ENCODE data around the gene SH3PXD2B.
"Not testable (repeated sequence)": the region's sequence is repeated elsewhere in the genome, so short reads cannot be mapped to it uniquely, and the experiment has no call there.

The SH3PXD2B gene

DNA sequence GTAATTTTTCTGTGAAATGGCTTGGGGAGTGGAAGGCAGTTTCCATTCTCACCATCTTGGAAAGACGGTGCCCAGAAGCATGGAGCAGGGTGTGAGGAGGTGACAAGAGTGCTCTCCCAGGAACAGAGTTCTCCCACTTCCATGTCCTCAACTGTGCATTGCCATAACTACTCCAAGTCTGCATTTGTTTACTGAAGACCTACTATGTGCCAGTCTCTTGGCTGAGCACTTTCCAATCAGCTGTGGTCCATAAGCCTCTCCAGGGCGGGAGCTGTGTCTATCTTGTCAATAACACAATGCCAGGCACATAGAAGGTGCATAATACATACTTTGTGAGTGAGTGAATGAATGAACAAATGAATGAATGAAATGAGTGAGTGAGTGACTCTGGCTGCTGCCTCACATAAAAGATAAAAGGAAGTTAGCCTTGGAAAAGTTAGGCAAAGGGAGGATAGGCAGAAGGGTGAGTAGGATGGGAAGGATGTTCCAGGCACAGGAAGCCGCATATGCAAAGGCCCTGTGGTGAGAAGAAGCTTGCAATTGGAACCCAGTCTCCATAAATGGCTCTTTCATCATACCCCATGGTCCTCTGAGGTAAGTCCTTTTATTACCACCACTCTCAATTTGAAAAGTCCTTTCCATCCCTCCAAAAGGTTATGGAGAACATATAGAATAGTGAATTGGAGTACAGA lies 31.3 kb upstream of the SH3PXD2B start:
- no peak for DNase-seq

DNA sequence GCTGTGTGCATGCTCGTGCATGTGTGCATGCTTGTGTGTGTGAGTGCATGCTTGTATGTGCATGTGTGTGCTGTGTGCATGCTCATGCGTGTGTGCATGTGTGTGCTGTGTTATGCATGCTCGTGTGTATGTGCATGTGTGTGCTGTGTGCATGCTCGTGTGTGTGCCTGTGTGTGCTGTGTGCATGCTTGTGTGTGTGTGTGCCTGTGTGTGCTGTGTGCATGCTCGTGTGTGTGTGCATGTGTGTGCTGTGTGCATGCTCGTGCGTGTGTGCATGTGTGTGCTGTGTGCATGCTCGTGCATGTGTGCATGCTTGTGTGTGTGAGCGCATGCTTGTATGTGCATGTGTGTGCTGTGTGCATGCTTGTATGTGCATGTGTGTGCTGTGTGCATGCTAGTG lies 30.3 kb upstream of the SH3PXD2B start:
- DNase-seq = no peak

DNA sequence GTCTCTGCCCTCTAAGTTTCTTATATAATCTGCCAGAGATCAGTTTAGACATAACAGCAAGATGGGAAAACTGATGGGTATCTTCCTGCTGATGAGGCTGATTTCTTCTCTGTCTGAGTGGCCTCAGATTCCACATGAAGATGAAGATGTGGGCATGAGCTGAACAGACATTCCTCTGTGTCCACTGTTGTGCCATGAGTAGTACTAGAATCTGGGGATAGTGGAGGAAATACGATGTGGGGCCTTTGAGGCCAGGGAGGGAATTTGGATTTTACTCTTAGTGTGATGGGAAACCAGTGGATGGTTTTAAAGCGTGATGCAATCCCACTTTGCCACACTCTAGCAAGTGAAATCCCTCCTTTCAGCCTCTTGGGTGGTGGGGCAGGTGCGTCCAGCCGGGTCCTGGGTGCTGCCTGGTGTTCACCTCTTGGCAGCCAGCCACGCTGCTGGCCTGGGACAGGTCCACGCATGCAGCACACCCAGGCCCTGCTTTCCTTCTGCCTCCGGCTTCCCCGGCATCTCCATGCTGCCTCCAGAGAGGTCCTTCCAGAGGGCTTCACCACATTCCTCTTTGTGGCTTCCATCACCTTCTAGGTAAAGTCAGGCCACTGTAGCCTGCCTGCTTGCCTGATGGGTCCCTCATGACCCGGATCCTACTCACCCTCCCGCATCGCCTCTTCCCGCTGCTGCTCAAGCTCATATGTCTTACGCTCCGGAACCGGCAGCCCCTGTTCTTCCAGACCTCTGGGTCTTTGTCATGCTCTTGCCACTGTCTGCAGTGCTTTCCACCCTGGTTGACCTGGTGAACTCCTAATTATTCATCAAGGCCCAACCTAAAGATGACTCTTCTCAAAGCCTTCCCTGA lies 28.1 kb upstream of the SH3PXD2B start:
- no peak for DNase-seq

DNA sequence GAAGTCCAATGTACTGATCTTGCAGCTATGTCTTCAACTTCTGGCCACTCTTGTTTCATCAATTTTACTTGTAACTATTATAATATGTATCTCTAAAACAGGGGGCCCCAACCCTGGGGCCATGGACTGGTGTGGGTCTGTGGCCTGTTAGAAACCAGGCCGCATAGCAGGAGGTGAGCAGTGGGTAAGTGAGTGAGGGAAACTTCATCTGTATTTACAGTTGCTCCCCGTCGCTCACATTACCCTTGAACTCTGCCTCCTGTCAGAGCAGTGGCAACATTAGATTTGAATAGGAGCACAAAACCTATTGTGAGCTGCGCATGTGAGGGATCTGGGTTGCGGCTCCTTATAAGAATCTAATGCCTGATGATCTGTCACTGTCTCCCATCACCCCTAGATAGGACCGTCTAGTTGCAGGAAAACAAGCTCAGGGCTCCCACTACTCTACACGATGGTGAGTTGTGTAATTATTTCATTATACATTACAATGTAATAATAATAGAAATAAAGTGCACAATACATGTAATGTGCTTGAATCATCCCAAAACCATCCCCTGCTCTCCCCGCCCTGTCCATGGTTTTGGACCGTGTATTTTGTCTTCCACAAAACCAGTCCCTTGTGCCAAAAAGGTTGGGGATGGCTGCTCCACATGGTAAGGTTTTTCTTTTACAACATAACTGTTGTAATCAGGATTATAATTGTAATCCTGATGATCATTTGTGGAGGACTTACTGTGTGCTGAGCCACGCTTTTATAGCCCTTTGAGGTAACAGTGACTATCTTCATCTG lies 26.9 kb upstream of the SH3PXD2B start:
- DNase-seq = no peak

DNA sequence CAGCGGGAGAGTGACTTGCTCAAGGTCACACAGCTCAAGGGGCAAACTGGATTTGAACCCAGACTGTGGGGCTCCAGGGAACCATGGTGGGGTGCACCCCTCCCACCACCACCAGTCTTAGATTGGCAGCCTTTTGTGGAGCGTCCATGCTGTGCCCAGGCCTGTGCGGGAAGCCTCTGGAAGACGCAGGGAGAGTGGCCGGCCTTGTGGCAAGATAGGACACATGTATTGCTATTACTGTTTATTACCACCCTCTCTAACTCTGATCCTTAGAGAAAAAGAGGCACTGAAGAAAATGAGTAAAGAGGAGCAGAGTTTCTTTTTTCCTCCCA lies 25.4 kb upstream of the SH3PXD2B start:
- DNase-seq = no peak

DNA sequence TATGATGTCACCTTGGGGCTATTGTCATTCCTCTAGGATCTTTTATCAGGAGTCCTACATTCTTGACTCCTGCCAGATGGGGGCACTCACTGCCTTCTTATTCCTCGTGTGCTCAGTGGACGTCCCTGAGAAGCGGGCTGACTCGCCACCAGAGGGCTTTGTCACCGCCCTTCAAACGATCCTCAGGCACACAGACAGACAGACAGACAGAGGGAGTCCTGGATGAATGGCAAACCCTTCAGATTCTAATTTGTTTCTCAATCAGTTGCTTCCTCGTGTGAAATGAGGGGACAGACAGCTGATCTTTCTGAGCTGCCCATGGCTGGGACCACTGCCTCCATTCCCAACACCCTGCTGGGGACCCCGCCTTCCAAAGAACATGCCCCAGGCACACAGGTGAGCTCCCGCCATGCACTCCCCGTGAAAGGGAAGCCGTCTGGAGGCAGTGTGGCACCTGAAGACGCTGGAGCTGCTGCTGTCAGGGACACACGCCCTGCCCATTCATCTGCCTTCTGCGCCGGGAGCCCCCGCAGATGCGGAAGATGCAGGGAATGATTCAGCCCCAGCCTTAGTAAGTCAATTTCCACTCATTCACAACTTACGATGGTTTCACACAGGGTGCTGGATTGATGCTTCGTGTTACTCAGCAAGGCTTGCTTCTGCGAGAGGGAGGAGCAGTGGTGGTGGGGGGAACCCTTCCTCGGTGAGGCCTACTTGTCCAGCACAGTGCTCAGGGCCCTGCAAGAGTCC lies 24.9 kb upstream of the SH3PXD2B start:
- peak; percentile 67 for DNase-seq

DNA sequence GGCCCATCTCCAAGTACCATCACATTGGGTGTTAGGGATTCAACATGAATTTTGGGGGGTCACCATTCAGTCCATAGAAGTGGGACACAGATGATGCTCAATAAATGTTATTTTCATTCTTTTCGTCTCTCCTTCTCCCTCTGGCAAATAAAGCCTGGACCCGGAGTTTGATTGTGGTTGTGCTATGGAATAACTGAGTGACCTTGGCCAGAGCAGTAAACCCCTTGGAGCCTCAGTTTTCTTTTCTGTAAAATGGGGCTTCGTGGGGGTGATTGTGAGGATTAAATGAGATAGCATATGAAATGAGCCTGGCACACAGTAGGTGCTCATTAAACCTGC lies 24.3 kb upstream of the SH3PXD2B start:
- not testable (repeated sequence) for DNase-seq

DNA sequence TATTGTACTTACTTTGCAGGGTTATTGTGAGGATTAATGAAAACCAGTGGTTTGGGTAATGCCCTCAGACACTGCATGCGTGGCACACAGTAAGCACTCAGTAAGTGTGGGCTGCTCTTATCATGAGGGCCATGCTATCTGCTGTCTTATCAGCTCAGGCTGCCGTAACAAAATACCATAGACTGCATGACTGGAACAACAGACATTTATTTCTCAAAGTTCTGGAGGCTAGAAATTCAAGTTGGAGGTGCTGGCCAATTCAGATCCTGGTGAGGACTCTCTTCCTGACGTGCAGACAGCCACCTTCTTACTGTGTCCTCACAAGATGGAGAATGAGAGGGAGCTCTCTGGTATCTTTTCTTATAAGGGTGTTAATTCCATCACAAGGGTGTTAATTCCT lies 23.9 kb upstream of the SH3PXD2B start:
- no peak for DNase-seq

DNA sequence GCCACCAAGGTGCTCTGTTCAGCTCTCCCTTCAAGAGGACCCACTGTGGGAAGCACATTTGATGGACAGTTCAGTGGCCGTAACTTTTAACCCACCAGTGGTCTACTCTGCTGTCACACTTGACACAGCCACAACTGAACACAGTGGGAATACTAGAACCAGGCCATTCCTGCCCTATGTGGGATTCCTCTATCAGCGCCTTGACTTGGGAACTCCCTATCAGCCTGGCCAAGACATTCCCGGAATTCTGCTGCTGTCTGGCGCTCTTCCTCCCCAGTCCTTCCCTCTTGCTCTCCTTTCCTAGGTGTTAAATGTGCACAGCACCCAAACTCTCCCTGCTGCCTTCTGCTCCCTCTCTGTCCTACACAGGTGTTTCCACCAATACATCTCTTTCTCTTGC lies 23.1 kb upstream of the SH3PXD2B start:
- no peak for DNase-seq

DNA sequence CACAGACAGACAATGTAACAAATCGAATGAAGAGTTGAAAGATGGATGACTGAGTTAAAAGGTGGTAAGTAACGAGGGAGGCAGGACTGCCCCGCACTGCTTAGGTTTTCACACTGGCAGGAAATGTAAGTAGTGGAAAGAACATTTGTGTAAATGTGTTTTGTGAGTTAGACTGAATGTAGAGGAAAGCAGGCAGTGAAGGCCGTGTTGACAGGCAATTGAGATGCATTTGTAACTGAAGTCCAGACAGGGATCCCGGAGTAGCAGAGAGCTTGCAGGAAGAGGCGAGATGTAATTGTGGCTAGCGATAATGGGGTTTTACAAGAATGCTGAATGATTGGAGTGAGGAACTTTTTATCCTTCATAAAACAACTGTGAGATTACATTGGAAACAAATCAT lies 20.0 kb upstream of the SH3PXD2B start:
- DNase-seq = no peak

DNA sequence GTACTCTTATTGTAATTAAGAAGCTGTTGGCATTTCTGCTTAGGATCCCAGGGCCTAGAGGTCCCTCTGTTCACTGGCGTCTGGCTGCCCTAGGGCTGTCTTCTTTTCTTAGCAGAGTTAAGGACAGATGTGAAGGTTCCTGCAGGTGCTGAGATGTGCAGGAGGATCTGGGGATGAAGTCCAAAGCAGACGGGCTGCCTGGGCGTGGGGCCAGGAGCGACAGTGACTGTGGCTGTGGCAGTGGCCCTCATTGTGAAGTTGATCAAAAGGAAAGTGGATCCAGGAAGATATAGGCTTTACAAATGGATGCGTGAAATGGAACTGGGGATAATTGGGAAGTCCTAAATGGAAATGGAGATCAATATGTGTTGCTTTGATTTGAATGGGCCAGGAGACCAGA lies 19.1 kb upstream of the SH3PXD2B start:
- no peak for DNase-seq

DNA sequence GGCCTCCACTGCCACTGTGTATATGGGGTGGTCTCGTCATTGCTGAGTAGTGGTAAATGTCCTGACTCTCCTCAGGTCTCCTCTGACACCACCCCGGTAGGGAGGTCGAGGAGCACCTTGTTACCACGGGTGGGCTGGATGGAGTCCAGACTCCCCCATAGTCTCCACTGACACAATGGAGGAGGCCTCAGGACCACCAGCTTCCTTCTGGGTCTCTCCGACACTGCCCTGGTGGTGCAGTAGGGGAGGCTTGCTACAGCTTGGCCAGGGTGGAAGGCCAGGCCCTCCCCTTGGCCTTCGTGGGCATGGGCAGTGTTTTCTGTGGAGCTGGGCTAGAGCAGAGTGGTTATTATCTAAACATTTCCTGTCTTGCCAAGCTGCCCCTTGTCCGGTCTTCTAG lies 15.4 kb upstream of the SH3PXD2B start:
- DNase-seq = no peak

DNA sequence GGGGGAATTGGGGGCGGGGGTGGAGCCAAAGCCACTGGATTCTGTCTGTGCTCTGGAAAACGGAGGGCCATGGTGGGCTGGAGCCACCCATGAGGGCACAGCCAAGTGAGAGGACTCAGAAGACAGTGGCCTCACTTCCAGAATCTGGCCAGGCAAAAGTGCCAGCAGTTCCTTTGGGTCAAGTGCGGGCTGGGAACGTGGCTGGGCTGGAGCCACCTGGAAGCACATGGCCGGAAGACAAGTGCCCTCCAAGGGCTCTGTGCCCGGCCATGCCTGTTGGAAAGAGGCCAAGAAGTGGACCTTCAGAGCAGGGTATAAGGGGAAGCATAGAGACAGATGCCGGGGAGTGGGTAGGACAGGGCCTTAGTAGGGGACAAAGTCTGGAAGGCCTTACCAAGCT lies 11.7 kb upstream of the SH3PXD2B start:
- DNase-seq = no peak

DNA sequence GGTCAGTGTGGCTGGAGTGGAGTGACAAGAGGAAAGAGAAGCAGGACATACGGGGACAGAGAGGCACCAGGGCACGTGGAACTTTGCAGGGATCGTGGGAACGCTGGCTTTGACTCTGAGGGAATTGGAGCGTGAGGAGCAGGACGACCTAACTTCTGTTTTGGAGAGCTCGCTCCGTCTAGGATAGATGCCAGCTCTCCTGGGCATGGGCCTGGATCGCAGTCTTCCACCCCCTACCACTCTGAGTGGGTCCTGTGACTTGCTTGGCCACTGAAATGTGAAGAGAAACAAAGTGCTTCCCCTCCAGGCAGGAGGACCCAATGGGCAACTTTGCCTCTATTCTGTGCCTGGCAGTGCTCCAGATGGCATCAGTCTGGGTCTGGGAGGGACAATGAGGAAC lies 8.7 kb upstream of the SH3PXD2B start:
- DNase-seq = no peak

DNA sequence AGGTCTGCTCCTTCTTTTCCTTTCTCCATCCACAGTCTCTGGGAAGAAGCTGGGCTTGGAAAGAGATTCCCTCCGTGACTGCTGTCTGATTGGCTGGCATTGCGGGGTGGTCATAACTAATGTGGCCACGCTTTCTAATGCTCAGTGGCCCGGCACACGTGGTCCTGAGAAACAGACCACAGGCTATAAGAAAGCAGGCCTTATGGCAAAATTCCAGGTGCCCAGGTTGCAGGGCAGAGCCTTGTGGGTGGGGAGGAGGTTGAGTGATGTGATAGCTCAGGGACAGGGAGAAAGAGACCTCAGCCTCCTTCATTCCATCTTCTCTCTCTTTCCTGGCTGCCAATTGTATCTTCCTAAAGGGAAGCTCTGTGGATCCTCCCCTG lies 5.4 kb upstream of the SH3PXD2B start:
- DNase-seq = no peak

DNA sequence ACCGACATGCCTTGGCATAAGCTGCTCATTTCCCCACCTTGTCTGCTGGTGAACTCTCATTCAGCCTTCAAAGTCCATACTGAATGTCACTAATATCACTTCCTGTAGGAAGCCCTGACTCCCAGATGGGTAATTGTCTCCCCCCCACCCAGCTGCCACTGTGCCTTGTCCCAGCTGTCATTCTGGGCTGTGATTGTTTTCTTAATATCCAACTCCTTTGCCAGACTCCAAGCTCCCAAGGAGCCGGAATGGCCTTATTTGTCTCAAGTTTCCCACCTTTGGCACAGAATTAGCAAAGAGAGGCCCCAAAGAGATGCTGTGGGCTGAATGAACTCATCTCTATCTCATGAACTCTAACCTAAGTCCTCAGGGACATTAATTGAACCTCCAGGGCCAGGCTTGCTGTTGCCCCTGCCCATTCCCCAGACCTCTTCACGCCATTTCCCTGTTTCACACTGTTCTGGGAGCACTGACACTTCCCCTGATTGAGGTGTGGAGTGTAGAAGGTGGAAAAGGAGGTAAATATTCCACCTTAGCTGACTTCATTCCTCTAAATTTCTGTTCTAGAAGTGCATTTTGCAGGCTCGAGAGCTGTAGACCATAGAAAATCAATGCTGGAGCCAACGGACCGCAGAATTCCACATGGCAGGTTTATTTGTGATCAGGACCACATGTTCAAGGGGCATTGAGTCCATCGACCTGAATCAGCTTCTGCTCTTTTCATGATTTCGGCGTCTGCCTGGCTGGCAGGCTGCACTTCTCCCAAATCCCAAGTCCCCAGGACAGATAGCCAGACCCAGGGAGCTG lies 4.9 kb upstream of the SH3PXD2B start:
- DNase-seq = no peak

DNA sequence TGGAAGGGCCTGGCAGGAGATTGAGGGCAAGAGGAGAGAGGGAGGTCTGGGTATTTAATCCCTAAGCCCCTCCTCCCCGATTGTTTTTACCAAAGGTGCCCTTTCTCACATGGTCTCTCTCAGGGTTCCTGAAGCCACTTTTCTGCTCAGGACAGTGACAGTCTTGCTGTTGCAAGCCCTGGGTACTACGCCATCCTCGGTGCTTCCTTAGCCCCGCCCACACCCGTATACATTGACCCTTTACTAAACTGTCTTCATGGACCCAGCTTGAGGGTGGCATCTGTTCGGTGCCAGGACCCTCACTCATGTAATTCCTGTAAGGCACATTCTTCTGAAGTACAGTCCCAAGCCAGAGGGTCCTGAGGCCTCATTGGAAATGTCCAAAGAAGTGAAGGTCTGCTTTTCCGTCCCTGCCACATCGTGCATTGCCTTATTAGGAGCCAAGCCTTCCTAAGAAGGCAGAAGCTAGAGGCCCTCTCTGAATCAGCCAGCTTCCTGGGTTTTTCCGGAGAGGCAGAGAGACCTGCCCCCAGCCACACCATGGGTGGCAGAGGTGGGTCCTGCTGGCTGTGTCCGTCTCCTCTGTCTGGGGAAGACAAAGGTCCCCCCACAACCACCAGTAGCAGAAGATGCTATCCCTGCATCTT lies 1.9 kb upstream of the SH3PXD2B start:
- no peak for DNase-seq

DNA sequence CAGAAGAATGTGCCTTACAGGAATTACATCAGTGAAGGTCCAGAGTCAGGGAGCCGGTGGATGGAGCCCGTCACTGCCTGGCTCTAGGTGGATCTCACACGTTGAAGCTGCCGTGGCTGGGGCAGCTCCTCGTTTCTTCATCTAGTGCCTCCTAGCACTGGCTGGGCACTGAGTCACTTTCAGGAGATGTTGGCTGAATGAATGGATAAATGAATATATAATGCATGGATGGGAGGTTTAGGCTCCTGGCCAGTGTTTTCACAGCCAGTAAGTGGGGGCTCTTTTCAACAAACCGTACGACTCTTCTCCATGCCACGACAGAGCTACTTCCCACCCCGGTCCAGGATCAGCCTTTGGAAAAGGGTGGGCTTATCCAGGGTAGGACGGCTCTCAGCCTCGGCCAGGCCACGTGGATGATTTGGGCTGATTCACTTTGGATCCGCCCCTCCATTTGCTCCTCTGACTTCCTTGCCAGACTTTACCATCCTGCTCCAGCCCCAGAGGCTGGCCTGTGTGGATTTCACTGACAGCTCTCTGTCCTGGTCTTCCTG lies 1.3 kb upstream of the SH3PXD2B start:
- DNase-seq = no peak

DNA sequence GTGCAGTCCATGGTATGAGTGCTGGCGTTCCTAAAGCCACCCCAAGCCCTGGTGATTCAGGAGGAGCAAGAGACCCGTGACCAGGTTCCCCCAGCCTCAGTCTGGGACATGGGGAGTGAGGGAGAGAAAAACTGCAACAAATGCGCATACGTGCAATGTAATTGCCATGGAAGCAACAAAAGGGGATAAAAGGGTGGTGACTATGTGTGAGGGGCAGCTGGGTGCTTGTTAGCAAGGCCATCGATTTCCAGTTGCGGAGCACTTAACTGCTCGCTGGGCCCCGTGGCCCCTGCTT lies 709 bp upstream of the SH3PXD2B start:
- DNase-seq = no peak

DNA sequence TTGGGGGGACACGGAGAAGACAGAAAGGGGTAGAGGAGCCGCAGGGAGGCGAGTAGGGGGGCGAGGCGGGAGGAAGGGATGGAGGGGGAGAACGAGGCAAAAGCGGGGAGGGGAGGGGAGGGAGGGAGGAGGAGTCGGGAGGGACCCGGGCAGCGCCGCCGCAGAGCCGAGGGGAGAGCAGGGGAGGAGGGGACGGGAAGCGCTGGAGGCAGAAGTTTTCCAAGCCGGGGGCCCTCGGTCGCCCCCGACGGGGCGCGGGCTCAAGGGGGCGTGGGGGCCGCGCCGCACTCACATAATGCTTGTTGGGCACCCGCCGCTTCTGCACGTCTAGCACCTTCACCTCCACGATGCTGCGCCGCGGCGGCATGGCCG lies 353 bp downstream of the SH3PXD2B start:
- peak; percentile 35 for DNase-seq

DNA sequence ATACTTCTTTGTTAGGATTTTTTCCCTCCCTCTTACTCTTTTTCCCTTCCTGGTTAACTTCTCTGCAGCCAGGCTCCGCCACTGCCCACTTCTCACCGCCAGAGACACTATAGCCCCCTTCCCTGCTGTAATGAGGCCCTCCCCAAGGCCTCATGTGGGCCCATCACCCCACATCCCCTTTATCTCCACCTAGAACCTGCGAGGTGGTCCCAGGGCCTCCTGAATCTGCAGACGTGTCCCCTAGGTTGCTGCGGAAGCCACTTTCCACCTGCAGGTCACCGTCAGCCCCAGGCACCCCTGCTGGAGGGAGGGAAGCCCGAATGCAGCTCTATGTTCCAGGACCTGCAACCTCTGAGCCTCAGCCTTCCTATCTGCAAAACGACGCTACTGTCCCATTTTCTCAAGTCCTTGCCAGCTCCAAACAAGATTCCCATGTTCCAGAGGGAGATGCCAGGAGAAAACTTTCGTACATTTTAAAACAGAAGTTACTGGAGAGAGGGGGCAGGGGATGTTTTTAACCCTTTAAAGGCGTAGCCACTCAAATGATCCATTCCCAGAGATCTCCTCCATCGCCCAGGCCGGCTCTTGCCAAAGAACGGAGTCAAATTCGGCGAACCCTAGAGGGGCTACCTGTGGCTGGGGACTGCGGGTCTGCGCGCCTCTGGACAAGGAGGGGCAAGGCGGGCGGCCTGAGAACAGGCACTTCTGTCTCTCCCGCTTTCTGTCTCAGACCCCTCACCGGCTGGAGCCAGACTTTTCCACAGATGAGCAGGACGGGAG lies 929 bp downstream of the SH3PXD2B start:
- no peak for DNase-seq

Measured in CD4-positive, alpha-beta T cell treated with Interleukin-6 for 4 hours (primary cell).